Bronchial epithelial cell (primary cell): ENCODE data around the gene CALML3. TPM values are rescaled to one million over a fixed set of nuclear protein-coding genes. Genes with fewer than 3 reads are reported as not detected.

Experiments used
- DNase-seq: peaks from one replicate; pipeline ENCODE4 v3.0.0-alpha.2; 2010; ENCODE audit warnings: low read depth
- FAIRE-seq: peaks from 2 replicates; lab custom pipeline; 2011; peaks lifted over from hg19 to GRCh38; lab: Jason Lieb, UNC
- H3K27me3 ChIP-seq: 2 replicates; pipeline ENCODE4 v1.5.1; 2011; ENCODE audit warnings: low read length; ENCODE audit not compliant: control insufficient read depth, insufficient read depth
- H3K36me3 ChIP-seq: 2 replicates; pipeline ENCODE4 v1.5.1; 2011; ENCODE audit warnings: low read length; ENCODE audit not compliant: control insufficient read depth, insufficient read depth
- H3K4me3 ChIP-seq: 2 replicates; pipeline ENCODE4 v1.5.1; 2011; ENCODE audit warnings: mild to moderate bottlenecking, low read depth, low read length, control low read depth
- CTCF ChIP-seq: IDR thresholded peaks from 2 replicates; pipeline ENCODE4 v1.5.1; 2011; ENCODE audit warnings: mild to moderate bottlenecking, moderate library complexity, low read length, control low read depth, inconsistent platforms; ENCODE audit not compliant: insufficient read depth, severe bottlenecking
- total RNA-seq: library from RNA; depleted of rRNA; stranded (reverse); fragments of >200 nt; gene quantifications from 2 replicates; pipeline ENCODE4 v1.2.1, GENCODE V29; 2014

CALML3 gene
- total RNA-seq, 1 donor from 2014 or later, result 0.53 TPM

- DNase-seq (no peak), FAIRE-seq (no peak)
- no peak for TF ChIP-seq CTCF
- Histone ChIP-seq H3K36me3 (no peaks in the 10 kb centered on the region), H3K27me3 (no peaks in the 10 kb centered on the region), H3K4me3 (no peak overlapping the region)
Observed at GRCh38 chr10:5490698-5491464, 33.9 kb upstream of the CALML3 start.

DNA sequence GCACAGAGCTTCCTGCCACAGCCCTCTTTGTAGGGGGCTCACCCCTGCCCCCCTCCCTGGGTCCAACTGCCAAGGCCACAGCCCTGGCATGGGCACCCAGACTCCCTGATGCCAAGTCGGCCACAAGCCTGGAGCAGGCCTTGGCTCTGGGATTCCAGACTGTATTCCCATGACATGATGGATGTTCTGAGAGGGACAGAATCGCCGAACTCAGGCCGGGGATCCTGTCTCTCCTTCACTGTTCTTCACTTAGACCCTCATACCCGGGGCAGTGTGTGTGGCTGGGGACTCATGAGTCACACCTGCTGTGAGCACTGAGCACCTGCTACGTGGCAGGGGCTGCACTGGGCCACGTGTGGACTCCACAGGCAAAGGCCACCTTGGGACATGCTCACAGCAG lies 33.3 kb upstream of the CALML3 start:
- no peak for TF ChIP-seq CTCF
- Histone ChIP-seq H3K27me3 (no peaks in the 10 kb centered on the region), H3K4me3 (no peak overlapping the region), H3K36me3 (no peaks in the 10 kb centered on the region)
- DNase-seq (no peak), FAIRE-seq (no peak)

DNA sequence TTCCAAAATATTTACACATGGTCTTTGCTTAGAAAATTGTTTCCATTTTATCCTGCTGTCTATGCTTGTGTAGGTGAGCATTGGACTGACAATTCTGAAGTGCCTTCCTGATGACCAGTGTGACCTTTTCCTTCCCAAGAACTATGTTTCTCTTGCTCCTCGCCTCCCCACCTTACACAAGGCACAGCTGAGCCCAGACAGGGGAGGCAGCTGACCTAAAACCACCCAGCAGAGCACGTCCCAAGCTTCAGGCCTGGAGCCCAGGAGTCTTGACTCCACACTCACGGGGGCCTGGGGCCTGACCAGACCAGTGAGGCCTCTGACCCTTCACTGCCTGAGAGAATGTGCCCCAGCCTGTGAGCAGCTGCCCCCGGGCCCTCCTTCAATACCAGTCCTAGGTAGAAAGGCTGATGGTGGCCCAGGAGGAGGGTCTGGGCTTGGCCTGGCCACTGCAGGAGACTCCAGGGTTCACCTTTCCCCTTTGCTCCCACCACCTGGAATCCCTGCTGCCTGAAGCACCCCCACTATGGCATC lies 32.4 kb upstream of the CALML3 start:
- Histone ChIP-seq H3K36me3 (no peaks in the 10 kb centered on the region), H3K4me3 (no peak overlapping the region), H3K27me3 (no peaks in the 10 kb centered on the region)
- DNase-seq, result no peak
- no peak for FAIRE-seq
- TF ChIP-seq CTCF, result no peak

DNA sequence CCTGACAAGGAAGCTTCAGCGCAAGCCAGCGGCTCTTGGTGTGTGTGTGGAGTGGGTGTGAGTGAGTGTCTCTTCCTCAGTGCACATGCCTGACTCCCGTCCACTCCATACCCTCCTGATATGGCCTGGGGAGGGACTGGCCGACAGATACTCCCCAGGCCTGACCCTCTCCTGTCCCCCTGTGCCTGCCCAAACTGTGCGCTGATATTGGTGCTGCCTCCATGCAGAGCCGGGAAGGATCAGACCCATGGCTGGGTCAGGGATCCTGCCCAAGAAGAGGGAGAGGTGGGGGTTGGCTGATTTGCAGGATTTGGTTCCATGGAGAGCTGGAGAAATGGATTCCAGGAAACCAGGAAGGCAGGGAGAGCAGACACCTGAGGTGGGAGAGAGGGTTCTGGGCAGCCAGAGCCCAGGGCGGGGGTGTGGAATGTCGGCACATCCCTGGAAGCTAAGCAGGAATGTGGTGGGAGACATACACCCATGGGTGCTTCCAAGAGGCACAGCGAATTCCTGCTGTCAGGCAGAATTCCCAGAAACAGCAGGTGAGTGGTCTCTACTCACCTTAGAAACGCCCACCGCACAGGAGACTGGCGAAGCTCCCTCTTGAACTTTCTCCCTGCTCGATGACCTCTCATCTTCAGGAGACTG lies 31.7 kb upstream of the CALML3 start:
- H3K36me3 ChIP-seq, result no peaks in the 10 kb centered on the region
- no peak for TF ChIP-seq CTCF
- FAIRE-seq, result no peak
- no peak for DNase-seq
- no peak overlapping the region for H3K4me3 ChIP-seq
- H3K27me3 ChIP-seq, result no peaks in the 10 kb centered on the region

- no peak for TF ChIP-seq CTCF
- FAIRE-seq, result no peak
Observed at GRCh38 chr10:5493691-5494090, 31.1 kb upstream of the CALML3 start.

More at GRCh38 chr10:5493691-5494090, 31.1 kb upstream of the CALML3 start:
- Histone ChIP-seq H3K27me3 (no peaks in the 10 kb centered on the region), H3K4me3 (no peak overlapping the region), H3K36me3 (no peaks in the 10 kb centered on the region)
- no peak for DNase-seq
